ENCODE results near the gene MYO7B.

The MYO7B gene

GRCh38 chr2:127626175-127626574, 90.7 kb downstream of the MYO7B start:
- ATAC-seq (no peak), DNase-seq (no peak)

GRCh38 chr2:127626917-127627739, 91.6 kb downstream of the MYO7B start:
- no peak for DNase-seq
- ATAC-seq = no peak

DNA sequence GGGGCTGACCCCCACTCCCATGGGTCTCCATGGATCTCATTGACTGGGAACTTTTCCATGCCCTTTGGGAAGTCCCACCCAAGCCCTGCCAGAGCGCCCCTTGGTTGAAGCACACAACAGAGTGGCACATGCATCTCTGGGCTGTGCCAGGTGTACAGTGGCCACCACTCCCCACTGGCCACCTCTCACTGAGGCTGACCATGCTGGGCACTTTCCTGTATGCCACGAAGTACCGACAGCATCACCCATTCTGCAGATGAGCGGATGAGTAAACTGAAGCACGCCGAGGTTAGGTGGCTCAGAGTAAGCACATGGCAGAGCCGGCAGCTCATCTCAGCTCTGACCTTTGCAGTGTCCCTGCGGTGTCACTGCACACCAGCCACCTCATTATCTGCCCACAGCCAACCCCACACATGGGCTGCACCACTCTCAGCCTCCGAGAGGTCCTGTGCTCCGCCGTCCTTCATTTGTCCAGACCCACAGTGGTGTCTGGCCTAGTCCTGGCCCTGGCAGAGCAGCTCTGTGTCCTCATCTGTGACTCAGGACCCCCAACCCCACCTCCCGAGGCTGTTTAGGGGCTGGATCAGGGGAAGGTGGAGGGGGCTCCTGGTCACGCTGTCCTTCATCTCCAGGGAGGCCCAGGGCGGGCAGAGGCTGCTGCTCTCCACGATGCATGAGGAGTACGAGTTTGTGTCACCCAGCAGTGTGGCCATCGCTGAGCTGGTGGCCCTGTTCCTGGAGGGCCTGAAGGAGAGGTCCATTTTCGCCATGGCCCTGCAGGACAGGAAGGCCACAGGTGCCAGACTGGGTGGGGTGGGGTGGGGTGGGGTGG, 92.5 kb downstream of the MYO7B start:
- DNase-seq (no peak), ATAC-seq (no peak)

GRCh38 chr2:127628767-127629614, 93.5 kb downstream of the MYO7B start:
- no peak for DNase-seq
- no peak for ATAC-seq

GRCh38 chr2:127629637-127630036, 94.2 kb downstream of the MYO7B start:
- no peak for DNase-seq
- no peak for ATAC-seq

DNA sequence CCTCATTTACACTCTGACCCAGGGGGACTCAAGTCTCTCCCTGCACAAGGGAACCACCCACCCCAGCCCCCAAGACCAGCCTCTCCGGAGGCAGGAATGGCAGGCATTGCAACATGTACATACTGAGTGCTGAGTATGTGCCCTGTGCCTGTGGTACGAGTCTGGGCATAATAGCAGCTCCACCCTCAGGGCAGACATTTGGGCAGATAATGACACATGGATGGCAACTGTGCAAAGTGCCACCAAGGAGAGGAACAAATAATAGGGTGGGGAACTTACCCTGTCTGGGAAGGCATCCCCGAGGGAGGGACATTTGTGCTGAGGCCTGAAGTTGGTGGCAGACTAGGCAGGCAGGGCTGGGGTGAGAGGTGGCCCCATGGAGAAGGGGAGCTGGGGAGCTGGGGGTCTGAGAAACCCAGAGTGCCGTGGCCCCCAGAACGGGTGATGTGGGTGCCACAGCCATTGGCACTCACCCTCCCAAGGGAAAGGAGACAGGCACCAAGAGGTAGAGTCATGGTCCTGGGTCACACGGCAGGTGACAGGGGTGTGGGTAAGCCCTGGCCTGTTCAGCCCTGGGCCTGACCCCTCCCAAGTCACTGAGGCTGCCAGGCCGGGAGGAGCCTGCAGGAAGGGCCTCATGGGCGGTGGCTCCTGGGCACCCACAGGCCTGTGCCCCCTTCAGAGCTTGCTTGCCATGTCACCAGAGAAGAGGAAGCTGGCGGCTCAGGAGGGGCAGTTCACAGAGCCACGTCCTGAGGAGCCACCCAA, 94.8 kb downstream of the MYO7B start:
- no peak for ATAC-seq
- DNase-seq = no peak

DNA sequence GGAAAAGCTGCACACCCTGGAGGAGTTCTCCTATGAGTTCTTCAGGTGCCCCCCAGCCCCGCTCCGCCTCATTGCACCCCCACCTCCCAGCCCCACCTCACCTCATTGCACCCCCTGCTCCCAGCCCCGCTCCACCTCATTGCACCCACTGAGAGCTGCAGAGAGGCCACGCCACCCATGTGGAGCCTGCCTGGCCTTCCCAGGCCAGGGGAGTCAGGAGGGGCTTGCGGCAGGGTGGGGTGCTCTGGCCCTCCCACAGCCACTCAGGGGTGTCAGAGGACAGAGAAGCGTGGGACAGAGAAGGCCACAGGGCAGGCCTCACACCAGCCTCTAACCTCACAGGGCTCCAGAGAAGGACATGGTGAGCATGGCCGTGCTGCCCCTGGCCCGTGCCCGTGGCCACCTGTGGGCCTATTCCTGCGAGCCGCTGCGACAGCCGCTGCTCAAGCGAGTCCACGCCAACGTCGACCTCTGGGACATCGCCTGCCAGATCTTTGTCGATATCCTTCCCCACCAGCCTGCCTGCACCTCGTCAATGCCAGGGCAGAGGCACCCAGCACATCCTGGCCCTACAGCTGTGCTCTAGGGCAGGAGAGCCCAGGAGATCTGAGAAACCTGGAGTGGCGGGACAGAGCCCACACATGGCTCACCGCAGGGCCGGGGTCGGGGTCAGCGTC, 95.5 kb downstream of the MYO7B start:
- ATAC-seq (no peak), DNase-seq (no peak)

DNA sequence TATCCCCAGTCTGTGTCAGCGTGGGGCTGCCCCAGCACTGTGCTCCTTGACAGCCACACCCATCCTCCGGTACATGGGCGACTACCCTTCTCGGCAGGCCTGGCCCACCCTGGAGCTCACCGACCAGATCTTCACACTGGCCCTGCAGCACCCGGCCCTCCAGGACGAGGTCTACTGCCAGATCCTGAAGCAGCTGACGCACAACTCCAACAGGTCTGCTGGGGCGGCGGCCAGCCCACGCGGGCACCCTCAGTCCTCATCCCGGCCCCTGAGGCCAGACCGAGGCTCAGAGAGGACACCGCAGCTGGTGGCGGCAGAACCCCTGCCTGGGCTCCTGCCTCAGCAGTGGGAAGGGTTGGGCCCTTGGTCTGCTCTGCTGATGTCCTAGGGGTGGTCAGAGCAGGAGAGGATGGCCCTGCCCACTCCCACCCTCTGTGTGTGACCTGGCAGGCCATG, 96.1 kb downstream of the MYO7B start:
- DNase-seq = no peak
- no peak for ATAC-seq

DNA sequence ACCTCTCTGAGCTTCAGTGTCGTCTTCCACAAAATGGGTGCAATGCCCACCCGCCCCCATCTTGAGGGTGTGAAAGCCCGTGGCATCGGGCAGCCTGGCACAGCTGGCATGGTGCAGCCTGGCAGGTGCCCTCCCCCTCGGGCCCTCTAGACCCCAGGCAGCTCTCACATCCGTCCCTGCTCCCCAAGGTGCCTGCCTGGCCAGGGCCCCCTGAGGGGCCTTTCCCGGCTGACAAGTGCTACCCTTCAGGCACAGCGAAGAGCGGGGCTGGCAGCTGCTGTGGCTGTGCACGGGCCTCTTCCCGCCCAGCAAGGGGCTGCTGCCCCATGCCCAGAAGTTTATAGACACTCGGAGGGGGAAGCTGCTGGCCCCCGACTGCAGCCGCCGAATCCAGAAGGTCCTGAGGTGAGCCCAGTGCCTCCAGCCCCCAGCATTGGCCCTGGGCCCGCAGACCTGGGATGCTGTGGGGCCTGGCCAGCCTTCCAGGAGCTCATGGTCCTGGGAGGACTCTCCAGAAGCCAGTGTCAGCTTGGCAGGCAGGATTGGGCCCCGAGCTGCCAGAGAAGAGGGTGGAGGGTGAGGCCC, 96.6 kb downstream of the MYO7B start:
- ATAC-seq = no peak
- DNase-seq = no peak

DNA sequence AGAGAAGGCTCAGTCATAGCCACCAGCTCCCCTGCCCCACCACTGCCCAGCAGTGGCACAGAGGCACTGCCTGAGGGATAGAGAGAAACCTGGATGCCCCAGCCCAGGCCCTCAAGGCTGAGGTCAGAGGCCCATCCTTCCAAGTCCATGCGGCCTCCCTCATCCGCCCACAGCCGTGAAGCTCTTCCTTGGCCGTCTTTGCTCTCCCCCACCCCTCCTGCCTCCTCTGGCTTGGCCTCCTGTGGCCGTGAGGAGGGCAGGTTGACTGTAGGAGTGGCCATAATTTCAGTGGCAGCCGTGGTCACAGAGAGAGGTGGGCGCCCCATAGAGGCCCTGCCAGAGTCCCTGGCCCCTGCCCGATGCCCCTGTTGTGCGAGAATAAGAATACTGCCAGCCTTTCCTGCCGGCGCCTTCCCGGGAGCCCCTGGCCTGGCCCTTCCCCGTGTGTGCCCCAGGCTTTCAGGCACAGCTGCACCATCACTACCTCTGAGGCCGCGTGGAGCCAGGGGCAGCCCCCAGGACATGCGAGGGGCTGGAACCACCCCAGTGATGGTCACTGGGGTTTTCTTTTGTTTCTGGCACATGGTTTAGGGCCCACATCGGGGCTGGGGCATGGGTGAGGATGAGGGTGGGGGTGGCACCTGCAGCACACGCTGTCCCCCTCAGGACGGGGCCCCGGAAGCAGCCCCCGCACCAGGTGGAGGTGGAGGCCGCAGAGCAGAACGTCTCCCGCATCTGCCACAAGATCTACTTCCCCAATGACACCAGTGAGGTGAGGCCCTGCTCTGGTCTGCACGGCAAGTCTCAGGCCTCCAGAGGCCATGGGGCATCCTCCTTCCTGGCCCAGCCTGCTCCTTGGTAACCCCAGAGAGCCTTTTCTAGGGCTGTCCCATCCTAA, 97.4 kb downstream of the MYO7B start:
- DNase-seq (no peak), ATAC-seq (peak; percentile 15)

DNA sequence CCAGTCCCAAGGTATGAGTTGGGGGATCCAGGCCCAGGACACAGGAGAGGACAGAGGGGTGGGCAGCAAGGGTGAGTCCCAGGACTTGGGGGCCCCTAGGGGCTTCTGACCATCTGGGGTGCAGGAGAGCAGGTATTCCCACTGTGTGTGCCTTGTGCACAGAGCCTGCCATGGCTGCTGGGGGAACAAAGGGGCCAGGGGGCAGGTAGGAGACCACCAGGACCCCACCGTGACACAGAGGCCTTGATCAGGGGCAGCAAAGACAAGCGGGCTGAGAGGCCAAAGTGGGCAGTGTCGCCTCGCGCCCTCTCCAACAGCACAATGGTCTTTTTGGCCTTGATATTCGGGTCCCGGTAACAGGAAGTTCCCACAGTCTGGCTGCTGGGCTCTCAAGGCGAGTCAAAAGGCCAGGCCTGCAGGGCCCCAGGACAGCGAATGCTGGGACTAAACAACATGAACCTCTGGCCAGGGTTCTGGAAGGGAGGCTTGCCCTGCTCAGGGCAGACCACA, 98.1 kb downstream of the MYO7B start:
- ATAC-seq = no peak
- no peak for DNase-seq

DNA sequence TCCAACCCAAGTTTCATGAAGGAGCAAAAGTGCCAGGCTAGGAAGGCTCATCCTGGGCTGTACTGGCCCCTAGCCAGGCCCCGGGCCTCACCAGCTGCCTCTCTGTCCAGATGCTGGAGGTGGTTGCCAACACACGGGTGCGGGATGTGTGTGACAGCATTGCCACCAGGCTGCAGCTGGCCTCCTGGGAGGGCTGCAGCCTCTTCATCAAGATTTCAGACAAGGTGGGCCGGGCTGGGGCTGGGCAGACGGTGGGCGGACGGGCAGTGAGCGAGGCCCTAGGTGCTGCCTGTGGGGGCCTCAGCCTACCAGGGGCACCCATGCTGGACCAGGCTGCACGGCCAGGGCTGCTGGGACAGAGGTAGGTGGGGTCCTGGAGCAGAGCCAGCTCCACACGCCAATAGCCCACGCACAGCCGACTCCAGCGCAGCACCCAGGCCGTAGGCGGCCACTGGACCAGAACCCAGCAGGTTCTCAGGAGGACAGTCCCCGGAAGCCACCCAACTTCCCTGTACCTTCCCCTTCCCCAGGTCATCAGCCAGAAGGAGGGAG, 98.7 kb downstream of the MYO7B start:
- ATAC-seq (no peak), DNase-seq (no peak)

DNA sequence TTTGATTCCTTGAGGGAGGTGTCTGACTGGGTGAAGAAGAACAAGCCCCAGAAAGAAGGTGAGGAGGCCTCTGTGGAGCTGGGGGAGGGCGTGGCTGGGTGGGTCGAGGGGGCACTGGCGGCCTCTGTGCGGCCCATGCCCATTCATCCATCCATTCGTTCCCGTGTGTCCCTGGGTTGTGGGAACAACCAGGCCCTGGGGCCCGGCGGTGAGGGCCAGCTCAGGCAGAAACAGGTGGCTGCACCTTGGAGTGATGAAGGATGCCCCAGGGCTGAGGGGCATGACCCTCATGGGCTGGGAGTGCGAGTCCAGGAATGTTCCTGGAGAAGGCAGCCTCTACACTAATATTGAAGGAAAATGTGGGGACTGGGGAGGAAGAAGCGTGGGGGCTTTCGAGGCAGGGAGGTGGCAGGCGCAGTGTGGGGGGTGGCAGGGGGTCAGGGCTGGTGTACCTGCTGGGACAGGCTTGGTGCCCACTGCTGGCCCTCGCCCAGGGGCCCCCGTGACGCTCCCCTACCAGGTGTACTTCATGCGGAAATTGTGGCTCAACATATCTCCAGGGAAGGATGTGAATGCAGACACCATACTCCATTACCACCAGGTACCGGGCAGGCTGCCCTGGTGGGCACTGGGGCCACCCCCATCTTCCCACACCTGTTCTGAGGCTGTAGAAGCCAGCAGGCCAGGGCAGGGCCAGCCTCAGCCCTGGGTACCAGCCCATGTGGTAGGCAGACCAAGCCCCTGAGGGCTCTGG, 99.3 kb downstream of the MYO7B start:
- DNase-seq = no peak
- no peak for ATAC-seq

DNA sequence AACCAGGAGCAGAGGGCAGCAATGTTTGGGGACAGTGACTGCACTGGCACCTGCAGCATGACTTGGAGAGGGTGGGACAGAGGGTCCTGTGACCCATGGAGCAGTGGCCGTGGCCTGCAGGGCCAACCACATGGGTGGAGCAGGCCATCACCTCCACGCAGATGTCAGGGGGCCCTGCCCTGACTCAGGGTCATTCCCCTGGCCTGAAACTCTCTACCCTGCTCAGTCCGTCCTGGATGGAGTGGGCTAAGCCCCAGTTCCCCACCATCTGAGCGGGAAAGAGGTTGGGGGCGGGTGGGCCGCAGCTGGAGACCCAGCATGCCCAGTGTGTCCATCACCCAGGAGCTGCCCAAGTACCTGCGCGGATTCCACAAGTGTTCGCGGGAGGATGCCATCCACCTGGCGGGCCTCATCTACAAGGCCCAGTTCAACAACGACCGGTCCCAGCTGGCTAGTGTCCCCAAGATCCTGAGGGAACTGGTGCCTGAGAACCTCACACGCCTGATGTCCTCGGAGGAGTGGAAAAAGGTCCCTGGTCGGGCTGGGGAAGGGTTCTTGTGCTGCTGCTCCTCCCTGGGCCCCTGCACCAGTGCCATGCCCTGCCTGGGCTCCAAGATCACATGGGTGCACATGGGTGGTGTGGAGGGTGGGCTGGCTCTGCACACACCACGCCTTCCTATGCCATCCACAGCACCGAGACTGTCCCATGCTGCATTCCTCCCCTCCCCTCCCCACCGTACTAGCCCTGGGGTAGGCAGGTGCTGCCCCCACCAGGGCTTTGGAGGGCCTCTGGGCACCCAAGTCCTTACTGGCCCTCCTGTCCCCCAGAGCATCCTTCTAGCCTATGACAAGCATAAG, 100.1 kb downstream of the MYO7B start:
- DNase-seq (no peak), ATAC-seq (no peak)

- ATAC-seq = no peak
- no peak for DNase-seq
Measured at GRCh38 chr2:127636248-127637235, 101.1 kb downstream of the MYO7B start.

GRCh38 chr2:127637236-127637630, 101.8 kb downstream of the MYO7B start:
- no peak for ATAC-seq
- DNase-seq = no peak

Data from stimulated activated naive CD8-positive, alpha-beta T cell treated with anti-CD3 and anti-CD28 coated beads, Interleukin-15, Interleukin-2, amounts not matched to agents 100 U/mL and 50 U/mL, for 24 hours (primary cell).